Measurements from ENCODE around the gene NENF.

DNA sequence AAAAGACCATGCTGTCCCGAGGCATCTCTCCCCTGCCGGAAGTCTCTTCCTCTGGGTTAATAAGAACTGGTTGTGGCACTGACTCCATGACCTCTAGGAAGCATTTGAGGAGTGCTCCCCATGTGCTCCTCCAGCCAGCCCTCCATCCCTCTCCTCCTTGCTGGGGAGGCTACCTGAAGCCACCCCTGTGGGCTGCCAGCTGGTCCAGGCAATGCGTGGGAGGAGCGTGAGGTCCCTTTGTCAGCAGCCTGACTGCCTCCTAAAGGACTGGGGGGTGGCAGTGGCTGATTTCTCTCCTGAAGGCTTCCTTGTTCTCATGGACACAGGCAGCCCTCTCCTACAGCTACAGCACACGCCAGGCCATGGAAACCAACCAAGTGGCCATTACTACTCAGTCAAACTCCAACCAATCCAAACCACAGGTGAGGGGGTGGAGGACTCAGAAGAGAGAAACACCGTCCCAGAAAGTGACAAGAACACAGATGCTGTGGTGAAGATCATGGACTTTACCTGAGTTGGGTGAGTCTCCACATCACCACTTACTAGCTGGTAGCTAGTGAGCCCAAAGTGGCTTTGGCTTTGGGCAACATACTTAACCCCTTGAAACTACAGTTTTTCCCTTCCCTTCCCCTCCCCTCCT is 35.2 kb downstream of the NENF start:
- no peak for TF ChIP-seq POLR2A (IDR thresholded peaks at IDR 0.05)
- no peak for TF ChIP-seq CTCF (IDR thresholded peaks at IDR 0.05)
- no peak for TF ChIP-seq POLR2AphosphoS5 (IDR thresholded peaks at IDR 0.05)
- TF ChIP-seq EP300 (IDR thresholded peaks at IDR 0.05): no peak
